Gastrocnemius medialis (tissue), 4 donors: ENCODE data around the gene FBXL13.

Experiments used
- CTCF ChIP-seq, 5 experiments: fragments of 450-650 bp in 3 of 5; fragments of 200-600 bp in 2 of 5; sonication (generic) in 2 of 5; IDR thresholded peaks in 4 of 5; conservative IDR thresholded peaks in 1 of 5; 1 replicate in 4 of 5; 2 replicates in 1 of 5; pipeline ENCODE4 v1.5.1; 2016 to 2019; ENCODE audit warnings: antibody characterized with exemption in 5 of 5, mild to moderate bottlenecking in 3 of 5, moderate library complexity in 3 of 5
- POLR2A ChIP-seq, 2 donors: fragments of 450-650 bp; IDR thresholded peaks; one replicate each; pipeline ENCODE4 v1.6.1; 2017; ENCODE audit warnings: antibody characterized with exemption in 2 of 2, mild to moderate bottlenecking in 2 of 2, moderate library complexity in 2 of 2

- no peak for TF ChIP-seq CTCF (IDR thresholded peaks at IDR 0.05 in 4 of 5, conservative IDR thresholded peaks at IDR 0.05 in 1 of 5)
- TF ChIP-seq POLR2A (IDR thresholded peaks at IDR 0.05), result no peak
Observed at GRCh38 chr7:103048833-103049232, 25.8 kb downstream of the FBXL13 start.
